Measurements from ENCODE around the gene AMFR.

AMFR gene

DNA sequence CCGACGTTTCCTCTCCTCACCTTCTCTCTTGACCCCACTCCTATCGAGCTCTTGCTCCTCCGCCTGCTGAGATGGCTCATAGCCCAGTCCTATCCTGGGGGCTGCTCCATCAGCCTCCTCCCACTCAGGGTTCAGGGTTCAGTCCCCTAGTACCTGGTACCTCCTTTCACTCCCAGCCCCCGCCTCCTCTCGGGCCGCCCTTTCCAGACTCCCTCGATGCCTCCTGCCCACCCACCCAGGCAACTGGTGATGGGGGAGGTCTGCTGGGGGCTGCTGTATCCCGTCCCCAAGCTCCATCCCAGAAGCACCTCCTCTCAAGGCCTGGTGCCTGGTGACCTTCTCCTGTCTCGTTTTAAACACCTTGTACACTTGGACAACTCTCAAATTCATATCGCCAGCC lies 93.9 kb downstream of the AMFR start:
- no peaks in the 10 kb centered on the region for H3K9me3 ChIP-seq (ENCODE audit: low read length)

DNA sequence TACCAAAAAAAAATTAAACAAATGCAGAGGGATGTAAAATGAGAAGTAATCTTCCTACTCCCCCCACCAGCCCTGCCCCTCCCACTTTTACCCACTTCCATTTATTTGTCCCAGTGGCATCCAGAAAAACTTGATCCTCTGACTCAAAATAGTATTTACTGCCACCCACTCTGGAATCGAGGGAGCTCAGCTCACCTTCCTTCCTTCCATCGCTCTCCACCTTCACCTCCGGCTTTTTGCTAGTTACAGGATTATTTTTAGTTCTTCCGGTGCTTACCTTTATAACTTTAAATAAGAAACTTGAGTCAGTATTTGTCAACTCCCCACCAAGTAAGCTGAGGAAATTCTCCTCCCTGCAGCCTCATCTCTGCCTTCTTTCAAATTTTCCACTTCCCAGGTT lies 94.9 kb downstream of the AMFR start:
- H3K4me1 ChIP-seq (ENCODE audit: insufficient read depth, low read length, severe bottlenecking) = peaks cover 5% of the 10 kb centered on the region
- H3K9ac ChIP-seq (ENCODE audit: low read length) = no peak overlapping the region
- no peak overlapping the region for H3K27ac ChIP-seq (ENCODE audit: low read depth, low read length, poor library complexity, severe bottlenecking)

More for the DNA sequence above, 93.9 kb downstream of the AMFR start:
- Histone ChIP-seq H3K9me2 (ENCODE audit: low read depth, low read length) (no peaks in the 10 kb centered on the region), H3K4me1 (ENCODE audit: insufficient read depth, low read length, severe bottlenecking) (peaks cover 5% of the 10 kb centered on the region), H3K4me2 (ENCODE audit: low read length) (no peak overlapping the region), H3K4me3 (ENCODE audit: low read depth, low read length, poor library complexity, severe bottlenecking) (no peak overlapping the region), H3K27me3 (ENCODE audit: insufficient read depth, low read length) (no peaks in the 10 kb centered on the region; the same call in 1 of the 2 replicates), H3K27ac (ENCODE audit: low read depth, low read length, poor library complexity, severe bottlenecking) (no peak overlapping the region), H2AFZ (ENCODE audit: low read length) (no peak overlapping the region), H3K36me3 (ENCODE audit: insufficient read depth, low read length) (no peaks in the 10 kb centered on the region), H3K79me2 (ENCODE audit: insufficient read depth, low read length) (no peaks in the 10 kb centered on the region), H4K20me1 (ENCODE audit: insufficient read depth, low read length) (no peaks in the 10 kb centered on the region), H3K9ac (ENCODE audit: low read length) (no peak overlapping the region), H3F3A (ENCODE audit: insufficient read depth, low read length) (no peaks in the 10 kb centered on the region)
- TF ChIP-seq, protein P1, sequence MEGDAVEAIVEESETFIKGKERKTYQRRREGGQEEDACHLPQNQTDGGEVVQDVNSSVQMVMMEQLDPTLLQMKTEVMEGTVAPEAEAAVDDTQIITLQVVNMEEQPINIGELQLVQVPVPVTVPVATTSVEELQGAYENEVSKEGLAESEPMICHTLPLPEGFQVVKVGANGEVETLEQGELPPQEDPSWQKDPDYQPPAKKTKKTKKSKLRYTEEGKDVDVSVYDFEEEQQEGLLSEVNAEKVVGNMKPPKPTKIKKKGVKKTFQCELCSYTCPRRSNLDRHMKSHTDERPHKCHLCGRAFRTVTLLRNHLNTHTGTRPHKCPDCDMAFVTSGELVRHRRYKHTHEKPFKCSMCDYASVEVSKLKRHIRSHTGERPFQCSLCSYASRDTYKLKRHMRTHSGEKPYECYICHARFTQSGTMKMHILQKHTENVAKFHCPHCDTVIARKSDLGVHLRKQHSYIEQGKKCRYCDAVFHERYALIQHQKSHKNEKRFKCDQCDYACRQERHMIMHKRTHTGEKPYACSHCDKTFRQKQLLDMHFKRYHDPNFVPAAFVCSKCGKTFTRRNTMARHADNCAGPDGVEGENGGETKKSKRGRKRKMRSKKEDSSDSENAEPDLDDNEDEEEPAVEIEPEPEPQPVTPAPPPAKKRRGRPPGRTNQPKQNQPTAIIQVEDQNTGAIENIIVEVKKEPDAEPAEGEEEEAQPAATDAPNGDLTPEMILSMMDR (IDR thresholded peaks at IDR 0.05; ENCODE audit: low read length) = no peak
- no peak for TF ChIP-seq EZH2 (IDR thresholded peaks at IDR 0.05; ENCODE audit: borderline replicate concordance, low read length)

DNA sequence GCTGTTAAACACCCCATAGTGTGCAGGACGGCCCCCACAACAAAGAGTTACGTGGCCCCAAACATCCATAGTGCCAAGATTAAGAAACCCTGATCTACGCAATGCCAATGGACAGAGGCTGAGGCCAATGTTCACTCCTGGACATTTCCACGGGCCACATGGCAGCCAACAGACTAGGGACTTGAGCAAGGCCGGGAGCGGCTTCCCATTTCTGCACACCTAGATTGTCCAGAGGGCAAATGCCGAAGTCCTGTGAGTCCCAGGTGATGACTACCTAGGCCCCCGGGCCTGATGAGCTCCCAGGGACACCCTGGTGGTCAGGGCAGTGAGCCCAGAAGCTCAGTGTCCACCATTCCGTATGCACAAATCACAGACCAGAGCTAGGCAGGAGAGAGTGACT lies 95.5 kb downstream of the AMFR start:
- Histone ChIP-seq H3K4me1 (ENCODE audit: insufficient read depth, low read length, severe bottlenecking) (peaks cover 5% of the 10 kb centered on the region), H3K27ac (ENCODE audit: low read depth, low read length, poor library complexity, severe bottlenecking) (no peak overlapping the region)

More for the DNA sequence above, 94.9 kb downstream of the AMFR start:
- no peaks in the 10 kb centered on the region for H3K9me3 ChIP-seq (ENCODE audit: low read length)
- no peaks in the 10 kb centered on the region; the same call in 1 of the 2 replicates for H3K27me3 ChIP-seq (ENCODE audit: insufficient read depth, low read length)
- H4K20me1 ChIP-seq (ENCODE audit: insufficient read depth, low read length) = no peaks in the 10 kb centered on the region
- H3K36me3 ChIP-seq (ENCODE audit: insufficient read depth, low read length) = no peaks in the 10 kb centered on the region
- no peaks in the 10 kb centered on the region for H3F3A ChIP-seq (ENCODE audit: insufficient read depth, low read length)
- TF ChIP-seq, protein P1 (IDR thresholded peaks at IDR 0.05; ENCODE audit: low read length) = no peak
- TF ChIP-seq EZH2 (IDR thresholded peaks at IDR 0.05; ENCODE audit: borderline replicate concordance, low read length) = no peak
- no peak overlapping the region for H2AFZ ChIP-seq (ENCODE audit: low read length)
- H3K4me2 ChIP-seq (ENCODE audit: low read length) = no peak overlapping the region
- no peaks in the 10 kb centered on the region for H3K79me2 ChIP-seq (ENCODE audit: insufficient read depth, low read length)
- H3K9me2 ChIP-seq (ENCODE audit: low read depth, low read length) = no peaks in the 10 kb centered on the region
- no peak overlapping the region for H3K4me3 ChIP-seq (ENCODE audit: low read depth, low read length, poor library complexity, severe bottlenecking)

More for the DNA sequence above, 95.5 kb downstream of the AMFR start:
- Histone ChIP-seq H3F3A (ENCODE audit: insufficient read depth, low read length) (no peaks in the 10 kb centered on the region), H2AFZ (ENCODE audit: low read length) (no peak overlapping the region), H3K4me3 (ENCODE audit: low read depth, low read length, poor library complexity, severe bottlenecking) (no peak overlapping the region), H3K9ac (ENCODE audit: low read length) (no peak overlapping the region), H3K79me2 (ENCODE audit: insufficient read depth, low read length) (no peaks in the 10 kb centered on the region), H3K9me3 (ENCODE audit: low read length) (no peaks in the 10 kb centered on the region), H3K27me3 (ENCODE audit: insufficient read depth, low read length) (no peaks in the 10 kb centered on the region; the same call in 1 of the 2 replicates), H4K20me1 (ENCODE audit: insufficient read depth, low read length) (no peaks in the 10 kb centered on the region), H3K9me2 (ENCODE audit: low read depth, low read length) (no peaks in the 10 kb centered on the region), H3K4me2 (ENCODE audit: low read length) (no peak overlapping the region), H3K36me3 (ENCODE audit: insufficient read depth, low read length) (no peaks in the 10 kb centered on the region)
- TF ChIP-seq, protein P1 (IDR thresholded peaks at IDR 0.05; ENCODE audit: low read length) = no peak
- TF ChIP-seq EZH2 (IDR thresholded peaks at IDR 0.05; ENCODE audit: borderline replicate concordance, low read length) = no peak
